Left ventricle myocardium superior (tissue), 1 donor: Measurements from ENCODE around the gene AMPH. TPM values are rescaled to one million over a fixed set of nuclear protein-coding genes. Genes with fewer than 3 reads are reported as not detected.
"Not testable (repeated sequence)": the region's sequence is repeated elsewhere in the genome, so short reads cannot be mapped to it uniquely, and the experiment has no call there.

Experiments used
- ATAC-seq: fragments of 200-7000 bp; cut with Tn5 transposase; one replicate; pipeline ENCODE4 v1.9.1; 2020; ENCODE audit warnings: mild to moderate bottlenecking, moderate library complexity
- DNase-seq: peaks from one replicate; pipeline ENCODE4 v3.0.0-alpha.2; 2020
- intact Hi-C: fragments of 100-400 bp; cut with micrococcal nuclease; formaldehyde crosslinking; loops from one replicate; pipeline ENCODE4 v1.11.0; 2022
- total RNA-seq: library from RNA; stranded (reverse); fragmentation: NEBNext Ultra II Directional; extraction: Animal tissue kit (Norgen Biotek cat#: 25700); gene quantifications from one replicate; pipeline ENCODE4 v1.2.1, GENCODE V29; 2021
- donor health status: DM: no; HTN: yes; CAD: no; lungs with severe emphysema.

The AMPH gene
- total RNA-seq, 1 donor from 2014 or later = 2.1 TPM

DNA sequence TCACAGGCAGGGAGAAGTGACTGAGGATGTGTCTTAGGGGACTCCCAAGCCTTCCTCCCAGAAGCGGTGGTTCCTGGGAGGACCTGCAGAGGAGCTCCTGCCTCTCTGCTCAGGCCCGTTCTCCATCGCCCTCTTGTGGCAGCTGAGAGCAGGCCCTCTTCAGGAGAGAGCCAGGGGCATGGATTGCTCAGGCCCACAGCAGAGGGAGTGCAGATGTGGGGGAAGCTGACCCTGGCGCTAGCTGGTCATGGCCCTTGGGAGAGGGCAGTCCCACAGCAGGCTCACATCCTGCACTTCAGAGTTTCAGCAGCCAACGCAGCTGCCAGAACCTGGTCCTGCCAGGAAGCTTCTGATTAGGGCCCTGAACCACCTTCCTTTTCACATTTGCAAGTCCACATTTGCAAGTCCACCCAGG is 263.0 kb downstream of the AMPH start:
- intact Hi-C loops = no loop called here
- DNase-seq = peak; percentile 66
- ATAC-seq = peak; percentile 69

DNA sequence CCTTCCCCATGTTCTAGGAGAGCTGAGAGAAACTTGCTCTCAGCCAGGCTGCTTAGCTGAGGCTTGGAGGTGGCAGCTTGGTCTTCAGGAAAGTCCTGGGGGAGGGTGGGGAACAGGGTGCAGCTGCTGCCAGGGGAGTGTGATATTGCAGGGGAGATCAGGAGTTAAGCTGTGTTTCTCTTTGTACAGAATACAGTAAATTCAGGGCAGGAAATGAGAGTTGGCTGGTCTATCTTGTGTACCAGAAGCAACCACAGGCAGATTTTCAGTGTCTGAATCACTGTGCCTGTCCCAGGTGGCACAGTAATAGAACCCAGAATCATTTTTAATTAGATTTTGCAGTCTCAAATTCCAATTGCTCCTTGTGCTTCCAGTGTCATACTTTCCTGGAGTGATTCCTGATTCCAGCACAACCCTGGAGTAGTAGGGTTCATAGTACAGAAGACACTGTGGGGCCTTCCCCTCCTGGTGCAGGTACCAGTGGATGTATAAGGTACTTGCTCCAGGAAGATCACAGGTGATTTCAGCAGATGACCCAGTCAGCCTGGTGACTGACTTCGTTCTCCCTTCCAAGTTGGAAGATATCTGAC is 263.8 kb downstream of the AMPH start:
- intact Hi-C loops = no loop called here
- ATAC-seq (no peak), DNase-seq (no peak)

- intact Hi-C loops, ATAC-seq: not testable (repeated sequence)
- DNase-seq = peak; percentile 54
These were observed 267.8 kb downstream of the AMPH start for GRCh38 chr7:38363379-38363778.

DNA sequence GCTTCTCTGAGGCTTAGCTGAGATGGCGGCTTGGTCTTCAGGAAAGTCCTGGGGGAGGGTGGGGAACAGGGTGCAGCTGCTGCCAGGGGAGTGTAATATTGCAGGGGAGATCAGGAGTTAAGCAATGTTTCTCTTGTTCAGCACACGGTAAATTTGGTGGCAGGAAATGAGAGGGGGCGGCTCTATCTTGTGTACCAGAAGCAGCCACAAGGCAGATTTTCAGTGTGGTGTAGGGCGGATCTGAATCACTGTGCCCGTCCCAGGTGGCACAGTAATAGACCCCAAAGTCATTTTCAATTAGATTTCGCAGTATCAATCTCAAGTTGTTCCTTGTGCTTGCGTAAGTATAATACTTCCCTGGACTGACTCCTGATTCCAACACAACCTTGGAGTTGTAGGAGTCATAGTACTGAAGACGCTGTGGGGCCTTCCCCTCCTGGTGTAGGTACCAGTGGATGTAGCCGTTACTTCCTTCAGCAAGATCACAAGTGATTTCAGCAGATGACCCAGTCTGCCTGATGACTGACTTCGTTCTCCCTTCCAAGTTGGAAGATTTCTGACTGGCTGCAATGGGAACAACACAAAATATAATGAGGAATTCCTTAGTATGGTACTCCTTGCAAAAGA is 268.4 kb downstream of the AMPH start:
- ATAC-seq, intact Hi-C loops, DNase-seq: not testable (repeated sequence)

DNA sequence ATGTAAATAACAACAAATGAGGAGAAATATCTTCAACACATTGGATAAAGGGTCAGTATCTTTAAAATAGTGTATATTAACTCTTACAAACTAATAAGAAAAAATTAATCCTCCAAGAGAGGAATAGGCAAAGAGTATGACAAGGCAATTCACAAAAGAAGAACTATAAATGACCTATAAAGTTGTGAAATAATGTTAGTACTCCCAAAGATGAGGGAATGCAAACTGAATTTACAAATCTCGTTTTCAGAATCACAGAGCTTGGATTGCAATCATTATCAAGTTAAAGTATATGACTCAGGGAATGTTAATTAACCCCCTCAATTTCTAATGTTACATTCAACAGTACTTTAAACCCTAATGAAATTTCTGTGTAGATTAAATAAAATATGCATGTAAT is 270.4 kb downstream of the AMPH start:
- ATAC-seq (no peak), DNase-seq (no peak)
- intact Hi-C loops = no loop called here

DNA sequence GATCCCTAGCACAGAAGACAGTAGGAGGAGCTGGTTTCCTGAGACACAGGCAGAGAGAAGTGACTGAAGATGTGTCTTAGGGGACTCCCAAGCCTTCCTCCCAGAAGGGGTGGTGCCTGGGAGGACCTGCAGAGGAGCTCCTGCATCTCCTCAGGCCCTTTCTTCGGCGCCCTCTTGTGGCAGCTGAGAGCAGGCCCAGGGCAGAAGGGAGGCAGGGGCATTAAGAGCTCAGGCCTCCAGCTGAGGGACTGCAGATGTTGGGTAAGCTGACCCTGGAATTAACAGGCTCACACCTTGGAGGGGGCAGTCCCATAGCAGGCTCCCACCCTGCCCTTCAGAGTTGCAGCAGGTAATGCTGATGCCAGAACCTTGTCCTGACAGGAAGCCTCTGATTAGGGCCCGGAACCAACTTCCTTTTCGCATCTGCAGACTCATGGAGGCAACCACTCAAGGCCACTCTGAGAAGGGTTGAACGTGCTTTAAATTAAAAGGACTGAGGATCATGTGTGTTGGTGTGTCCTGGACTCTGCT is 272.0 kb downstream of the AMPH start:
- peak; percentile 53 for DNase-seq
- intact Hi-C loops = not testable (repeated sequence)
- ATAC-seq = peak; percentile 77

DNA sequence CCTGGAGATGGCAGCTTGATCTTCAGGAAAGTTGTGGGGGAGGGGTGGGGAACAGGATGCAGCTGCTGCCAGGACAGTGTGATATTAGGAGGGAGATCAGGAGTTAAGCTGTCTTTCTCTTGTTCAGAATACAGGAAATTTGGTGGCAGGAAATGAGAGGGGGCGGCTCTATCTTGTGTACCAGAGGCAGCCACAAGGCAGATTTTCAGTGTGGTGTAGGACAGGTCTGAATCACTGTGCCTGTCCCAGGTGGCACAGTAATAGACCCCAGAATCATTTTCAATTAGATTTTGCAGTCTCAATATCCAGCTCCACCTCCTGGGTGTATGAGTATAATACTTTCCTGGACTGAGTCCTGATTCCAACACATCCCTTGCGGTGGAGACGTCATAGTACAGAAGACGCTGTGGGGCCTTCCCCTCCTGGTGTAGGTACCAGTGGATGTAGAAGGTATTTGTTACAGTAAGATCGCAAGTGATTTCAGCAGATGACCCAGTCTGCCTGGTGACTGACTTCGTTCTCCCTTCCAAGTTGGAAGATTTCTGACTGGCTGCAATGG is 272.8 kb downstream of the AMPH start:
- intact Hi-C loops, DNase-seq: not testable (repeated sequence)
- peak; percentile 24 for ATAC-seq

- intact Hi-C loops = not testable (repeated sequence)
- peak; percentile 66 for DNase-seq
- peak; percentile 77 for ATAC-seq
These were observed 276.8 kb downstream of the AMPH start for GRCh38 chr7:38354271-38354851.

DNA sequence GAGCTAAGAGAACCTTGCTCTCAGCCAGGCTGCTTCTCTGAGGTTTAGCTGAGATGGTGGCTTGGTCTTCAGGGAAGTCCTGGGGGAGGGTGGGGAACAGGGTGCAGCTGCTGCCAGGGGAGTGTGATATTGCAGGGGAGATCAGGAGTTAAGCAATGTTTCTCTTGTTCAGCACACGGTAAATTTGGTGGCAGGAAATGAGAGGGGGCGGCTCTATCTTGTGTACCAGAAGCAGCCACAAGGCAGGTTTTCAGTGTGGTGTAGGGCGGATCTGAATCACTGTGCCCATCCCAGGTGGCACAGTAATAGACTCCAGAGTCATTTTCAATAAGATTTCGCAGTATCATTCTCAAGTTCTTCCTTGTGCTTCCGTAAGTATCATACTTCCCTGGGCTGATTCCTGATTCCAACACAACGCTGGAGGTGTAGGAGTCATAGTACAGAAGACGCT is 277.7 kb downstream of the AMPH start:
- ATAC-seq, intact Hi-C loops: not testable (repeated sequence)

DNA sequence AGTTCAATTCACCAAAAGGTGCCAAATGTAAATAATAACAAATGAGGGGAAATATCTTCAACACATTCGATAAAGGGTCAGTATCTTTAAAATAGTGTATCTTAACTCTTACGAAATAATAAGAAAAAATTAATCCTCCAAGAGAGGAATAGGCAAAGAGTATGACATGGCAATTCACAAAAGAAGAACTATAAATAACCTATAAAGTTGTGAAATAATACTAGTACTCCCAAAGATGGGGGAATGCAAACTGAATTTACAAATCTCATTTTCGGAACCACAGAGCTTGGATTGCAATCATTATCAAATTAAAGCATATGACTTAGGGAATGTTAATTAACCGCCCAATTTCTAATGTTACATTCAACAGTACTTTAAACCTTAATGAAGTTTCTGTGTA is 279.6 kb downstream of the AMPH start:
- ATAC-seq = no peak
- intact Hi-C loops = no loop called here

More for the DNA sequence above, 277.7 kb downstream of the AMPH start:
- not testable (repeated sequence) for DNase-seq

DNA sequence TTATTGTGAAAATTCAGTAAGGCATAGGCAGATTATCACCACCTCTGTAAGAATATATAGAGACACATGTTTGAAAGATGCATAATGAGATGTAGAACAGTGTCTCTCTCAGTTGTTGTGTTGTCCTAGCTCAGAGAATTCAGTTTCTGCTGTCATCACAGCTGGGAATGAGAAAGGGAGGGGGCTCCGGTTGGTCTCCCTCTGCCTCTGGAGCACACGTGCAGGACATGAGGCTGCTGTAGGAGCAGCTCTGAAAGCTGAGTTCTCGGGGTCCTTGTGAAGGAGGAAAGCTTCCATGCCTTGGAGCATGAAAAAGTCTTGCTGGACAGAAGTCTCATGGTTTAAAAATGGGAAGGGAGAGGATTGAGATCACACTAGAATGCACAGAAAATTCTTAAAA is 280.4 kb downstream of the AMPH start:
- ATAC-seq, DNase-seq, intact Hi-C loops: not testable (repeated sequence)

More for the DNA sequence above, 279.6 kb downstream of the AMPH start:
- DNase-seq = no peak

- intact Hi-C loops = not testable (repeated sequence)
- peak; percentile 57 for ATAC-seq
These were observed 281.1 kb downstream of the AMPH start for GRCh38 chr7:38349869-38350583.

DNA sequence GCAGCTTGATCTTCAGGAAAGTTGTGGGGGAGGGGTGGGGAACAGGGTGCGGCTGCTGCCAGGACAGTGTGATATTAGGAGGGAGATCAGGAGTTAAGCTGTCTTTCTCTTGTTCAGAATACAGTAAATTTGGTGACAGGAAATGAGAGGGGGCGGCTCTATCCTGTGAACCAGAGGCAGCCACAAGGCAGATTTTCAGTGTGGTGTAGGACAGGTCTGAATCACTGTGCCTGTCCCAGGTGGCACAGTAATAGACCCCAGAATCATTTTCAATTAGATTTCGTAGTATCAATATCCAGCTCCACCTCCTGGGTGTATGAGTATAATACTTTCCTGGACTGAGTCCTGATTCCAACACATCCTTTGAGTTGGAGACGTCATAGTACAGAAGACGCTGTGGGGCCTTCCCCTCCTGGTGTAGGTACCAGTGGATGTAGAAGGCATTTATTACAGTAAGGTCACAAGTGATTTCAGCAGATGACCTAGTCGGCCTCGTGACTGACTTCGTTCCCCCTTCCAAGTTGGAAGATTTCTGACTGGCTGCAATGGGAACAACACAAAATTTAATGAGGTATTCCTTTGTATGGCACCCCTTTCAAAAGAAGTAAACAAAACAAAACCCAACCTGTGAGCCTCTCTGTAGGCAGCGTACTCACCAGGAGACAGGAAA is 281.9 kb downstream of the AMPH start:
- DNase-seq, intact Hi-C loops, ATAC-seq: not testable (repeated sequence)

More at GRCh38 chr7:38349869-38350583, 281.1 kb downstream of the AMPH start:
- DNase-seq = not testable (repeated sequence)

DNA sequence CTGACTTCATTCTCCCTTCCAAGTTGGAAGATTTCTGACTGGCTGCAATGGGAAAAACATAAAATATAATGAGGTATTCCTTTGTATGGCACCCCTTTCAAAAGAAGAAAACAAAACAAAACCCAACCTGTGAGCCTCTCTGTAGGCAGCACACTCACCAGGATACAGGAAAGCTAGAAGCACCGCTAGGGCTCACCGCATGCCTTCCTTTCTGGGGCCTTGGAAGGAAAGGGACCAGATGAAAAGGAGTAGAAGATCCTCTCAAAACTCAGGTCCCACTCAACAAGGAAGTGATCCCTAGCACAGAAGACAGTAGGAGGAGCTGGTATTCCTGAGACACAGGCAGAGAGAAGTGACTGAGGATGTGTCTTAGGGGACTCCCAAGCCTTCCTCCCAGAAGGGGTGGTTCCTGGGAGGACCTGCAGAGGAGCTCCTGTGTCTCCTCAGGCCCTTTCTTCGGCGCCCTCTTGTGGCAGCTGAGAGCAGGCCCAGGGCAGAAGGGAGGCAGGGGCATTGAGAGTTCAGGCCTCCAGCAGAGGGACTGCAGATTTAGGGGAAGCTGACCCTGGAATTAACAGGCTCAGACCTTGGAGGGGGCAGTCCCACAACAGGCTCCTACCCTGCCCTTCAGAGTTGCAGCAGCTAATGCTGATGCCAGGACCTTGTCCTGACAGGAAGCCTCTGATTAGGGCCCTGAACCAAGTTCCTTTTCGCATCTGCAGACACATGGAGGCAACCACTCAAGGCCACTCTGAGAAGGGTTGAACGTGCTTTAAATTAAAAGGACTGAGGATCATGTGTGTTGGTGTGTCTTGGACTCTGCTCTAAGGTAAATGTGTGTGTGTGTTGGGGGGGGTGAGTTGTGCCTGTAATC is 285.6 kb downstream of the AMPH start:
- peak; percentile 60 for DNase-seq
- intact Hi-C loops = not testable (repeated sequence)
- peak; percentile 73 for ATAC-seq

DNA sequence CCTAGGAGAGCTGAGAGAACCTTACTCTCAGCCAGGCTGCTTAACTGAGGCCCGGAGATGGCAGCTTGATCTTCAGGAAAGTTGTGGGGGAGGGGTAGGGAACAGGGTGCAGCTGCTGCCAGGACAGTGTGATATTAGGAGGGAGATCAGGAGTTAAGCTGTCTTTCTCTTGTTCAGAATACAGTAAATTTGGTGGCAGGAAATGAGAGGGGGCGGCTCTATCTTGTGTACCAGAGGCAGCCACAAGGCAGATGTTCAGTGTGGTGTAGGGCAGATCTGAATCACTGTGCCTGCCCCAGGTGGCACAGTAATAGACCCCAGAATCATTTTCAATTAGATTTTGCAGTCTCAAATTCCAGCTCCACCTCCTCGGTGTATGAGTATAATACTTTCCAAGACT is 286.4 kb downstream of the AMPH start:
- ATAC-seq, DNase-seq, intact Hi-C loops: not testable (repeated sequence)

GRCh38 chr7:38342135-38342534 is 289.0 kb downstream of the AMPH start:
- ATAC-seq, intact Hi-C loops: not testable (repeated sequence)

DNA sequence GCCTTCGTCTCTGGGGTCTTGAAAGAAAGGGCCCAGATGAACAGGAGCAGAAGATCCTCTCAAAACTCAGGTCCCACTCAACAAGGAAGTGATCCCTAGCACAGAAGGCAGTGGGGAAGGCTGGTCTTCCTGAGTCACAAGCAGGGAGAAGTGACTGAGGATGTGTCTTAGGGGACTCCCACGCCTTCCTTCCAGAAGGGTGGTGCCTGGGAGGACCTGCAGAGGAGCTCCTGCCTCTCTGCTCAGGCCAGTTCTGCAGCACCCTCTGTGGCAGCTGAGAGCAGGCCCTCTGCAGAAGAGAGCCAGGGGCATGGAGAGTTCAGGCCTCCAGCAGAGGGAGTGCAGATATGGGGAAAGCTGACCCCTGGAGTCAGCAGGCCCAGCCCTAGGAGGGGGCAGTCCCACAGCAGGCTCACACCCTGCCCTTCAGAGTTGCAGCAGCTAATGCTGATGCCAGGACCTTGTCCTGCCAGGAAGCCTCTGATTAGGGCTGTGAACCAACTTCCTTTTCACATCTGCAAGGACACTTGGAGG is 289.9 kb downstream of the AMPH start:
- intact Hi-C loops = not testable (repeated sequence)
- DNase-seq (peak; percentile 52), ATAC-seq (peak; percentile 91)

More at GRCh38 chr7:38342135-38342534, 289.0 kb downstream of the AMPH start:
- not testable (repeated sequence) for DNase-seq
